NK-92 (cell line): ENCODE measurements around the gene AXIN2.

Source experiments
- DNase-seq: peaks from one replicate; lab custom pipeline; 2025; ENCODE audit not compliant: unreplicated experiment; lab: John Stamatoyannopoulos, UW

The AXIN2 gene

DNA sequence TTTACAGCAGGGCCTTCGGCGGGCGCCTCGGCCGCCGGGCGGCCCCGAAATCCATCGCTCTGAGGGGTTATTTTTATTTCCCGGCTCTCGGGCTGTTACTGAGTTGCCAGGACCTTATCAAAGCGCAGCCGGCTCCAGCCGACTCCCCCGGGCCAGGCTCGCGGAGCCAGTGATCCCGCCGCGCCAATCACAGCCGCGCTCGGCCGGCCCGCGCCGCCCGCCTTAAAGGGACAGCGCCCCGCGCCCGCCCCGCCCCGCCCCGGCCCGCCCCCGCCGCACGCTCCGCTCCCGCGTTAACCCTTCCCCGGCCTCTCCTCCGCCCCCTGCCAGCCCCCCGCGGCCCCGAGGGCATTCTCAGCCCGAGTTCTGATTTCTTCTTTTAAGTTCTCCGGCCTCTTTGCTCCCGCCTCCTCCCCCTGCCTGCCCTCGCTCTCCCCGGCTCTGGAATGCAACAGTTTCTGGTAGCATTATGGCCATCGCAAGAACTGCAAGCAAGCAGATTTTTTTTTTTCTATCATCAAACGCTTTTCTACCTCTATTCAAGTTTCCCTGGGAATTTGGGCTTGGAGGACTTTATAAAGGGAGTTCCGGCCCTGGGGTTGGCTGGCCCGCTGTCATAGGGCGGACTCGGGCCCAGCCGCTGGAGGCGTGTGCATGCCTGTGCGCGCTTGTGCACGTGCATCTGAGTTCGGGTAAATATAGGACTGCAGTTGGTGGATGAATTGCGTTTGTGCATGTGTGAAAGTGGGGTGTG, at the start of gene AXIN2:
TSS of gene AXIN2 (minus strand) at position 197 of the 754 bp plus-strand sequence. CDS start 3,028 bp downstream, outside the sequence.
- DNase-seq: no peak

GRCh38 chr17:65609749-65610148, 48.3 kb upstream of the AXIN2 start:
- DNase-seq: no peak

DNA sequence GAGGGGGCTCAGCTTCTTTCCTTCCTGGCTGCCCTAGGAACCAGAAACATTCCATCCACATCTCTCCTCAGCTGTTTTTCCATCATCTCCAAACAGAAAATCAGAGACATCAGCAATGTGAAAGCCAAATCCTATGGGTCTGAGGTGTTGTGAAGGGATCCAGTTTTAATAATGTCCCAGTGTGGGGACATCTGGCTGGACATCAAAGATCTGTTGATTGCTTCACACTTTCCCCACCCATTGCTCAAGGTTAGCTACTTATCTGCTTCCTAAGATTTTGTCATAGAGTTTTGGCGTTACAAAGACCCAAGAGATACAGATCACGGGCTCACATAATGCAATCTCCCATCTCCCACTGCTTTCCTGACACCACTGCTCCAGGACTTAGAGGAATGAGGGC, 47.8 kb upstream of the AXIN2 start:
- DNase-seq: no peak

GRCh38 chr17:65604070-65604469, 42.6 kb upstream of the AXIN2 start:
- DNase-seq: no peak

GRCh38 chr17:65601881-65602280, 40.4 kb upstream of the AXIN2 start:
- DNase-seq: no peak

DNA sequence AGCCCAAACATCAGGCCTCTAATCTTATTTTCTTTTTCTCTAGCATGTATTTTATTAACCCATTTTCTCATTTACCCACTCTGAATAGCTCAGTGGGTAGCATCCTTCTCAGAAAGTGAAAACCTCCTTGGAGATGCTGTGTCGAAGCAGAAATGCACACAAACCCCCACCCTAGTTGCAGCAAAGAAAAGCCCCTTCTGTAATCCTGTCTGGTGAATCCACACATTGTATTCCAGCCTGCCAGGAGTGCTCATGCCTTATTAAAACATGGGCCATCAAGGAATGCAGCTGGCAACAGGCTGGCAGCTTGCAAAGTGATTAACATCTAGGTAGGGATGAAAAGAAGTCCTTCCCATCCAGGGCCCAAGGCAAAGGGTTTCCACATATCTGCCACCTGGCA, 39.7 kb upstream of the AXIN2 start:
- no peak for DNase-seq

DNA sequence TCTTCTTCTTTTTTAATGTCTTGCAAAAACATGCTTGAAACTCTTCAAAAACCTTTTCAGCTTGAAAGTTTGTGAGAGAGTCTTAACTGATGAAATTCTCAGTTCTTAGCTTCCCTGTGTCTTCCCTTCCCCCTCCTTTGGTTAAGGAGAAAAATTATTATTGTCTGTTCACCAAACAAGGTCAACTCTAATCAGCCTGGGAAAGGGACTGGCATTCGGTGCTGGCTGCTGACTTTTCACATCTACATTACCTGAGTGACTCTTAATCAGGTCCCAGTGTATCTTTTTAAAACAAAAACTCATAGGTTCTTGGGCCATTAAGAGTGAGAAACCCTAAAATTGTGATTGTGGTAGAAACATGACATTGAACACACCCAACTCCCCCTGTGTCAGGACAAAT, 39.1 kb upstream of the AXIN2 start:
- DNase-seq: no peak

GRCh38 chr17:65599650-65600049, 38.2 kb upstream of the AXIN2 start:
- no peak for DNase-seq

- DNase-seq: no peak
Measured at GRCh38 chr17:65598746-65599145, 37.3 kb upstream of the AXIN2 start.

DNA sequence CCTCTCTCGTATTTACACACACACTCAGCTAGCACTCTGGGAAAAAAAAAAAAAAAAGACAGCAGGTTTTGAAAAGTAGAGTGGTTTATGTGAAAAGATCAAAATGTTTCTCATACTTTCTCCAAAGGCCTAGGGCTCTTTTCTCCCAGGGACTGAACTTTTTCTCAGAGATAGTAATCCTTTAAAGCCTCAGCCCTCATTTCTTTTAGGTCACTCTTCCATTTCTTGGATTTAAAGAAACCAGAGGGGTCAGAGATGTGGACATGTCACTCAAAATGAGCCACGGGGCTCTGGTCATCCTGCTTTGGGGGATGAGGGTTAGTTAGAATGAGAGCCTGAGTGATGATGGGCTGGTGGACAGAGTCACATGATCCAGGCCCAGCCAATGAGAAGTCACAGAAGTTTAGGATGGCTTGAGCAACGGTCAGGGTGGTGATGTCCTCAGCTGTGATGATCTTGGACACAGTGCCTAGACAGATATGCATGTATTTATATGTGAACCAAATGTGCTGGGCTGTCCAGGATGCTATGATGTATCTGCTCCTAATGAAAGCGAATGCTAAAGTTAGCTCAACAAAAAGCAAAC, 33.7 kb upstream of the AXIN2 start:
- DNase-seq: no peak

DNA sequence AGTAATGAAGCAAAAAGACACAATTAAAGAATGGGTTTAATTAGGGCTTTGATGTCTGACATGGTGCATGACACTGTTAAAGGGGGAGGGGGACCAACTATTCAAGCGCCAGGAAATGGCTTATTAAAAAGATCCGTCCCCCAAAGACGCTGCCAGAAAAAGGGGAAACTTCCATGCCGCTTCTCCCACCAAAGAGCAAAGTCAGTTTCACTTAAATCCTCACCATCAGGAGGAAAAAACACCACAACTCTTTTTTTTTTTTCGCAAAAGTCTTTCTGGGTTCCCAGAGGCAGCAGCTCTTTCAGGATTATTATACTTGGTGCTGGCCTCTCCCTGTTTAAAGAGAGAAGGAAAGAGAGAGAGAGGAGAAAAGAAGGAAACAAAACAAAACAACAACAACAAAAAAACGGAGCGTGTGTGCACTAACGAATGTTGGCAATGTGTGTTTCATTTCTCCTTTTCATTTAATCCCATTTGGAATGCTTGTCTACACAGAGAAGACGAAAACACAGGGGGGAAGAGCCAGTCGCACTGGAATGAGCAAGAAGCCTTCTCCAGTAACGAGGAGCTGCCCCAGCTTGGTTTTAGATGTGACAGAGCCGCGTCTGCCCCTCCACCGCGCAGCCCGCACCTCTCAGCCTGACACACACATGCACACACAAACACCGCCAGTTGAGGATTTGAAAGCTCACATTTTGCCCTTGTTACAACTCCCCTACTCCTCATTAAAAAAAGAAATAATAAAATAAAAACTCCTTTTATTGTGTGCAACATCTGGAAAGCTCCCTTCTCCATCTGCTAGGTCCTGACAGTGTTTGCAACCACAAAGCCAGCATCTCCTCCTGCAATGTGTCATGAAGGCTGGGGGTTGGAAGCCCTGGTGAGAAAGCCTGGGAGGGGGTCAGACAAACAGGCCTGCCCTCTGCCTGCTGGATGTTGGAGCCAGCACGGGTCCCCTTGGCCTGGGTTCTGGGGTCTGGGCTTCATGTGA, 32.7 kb upstream of the AXIN2 start:
- no peak for DNase-seq

- DNase-seq: no peak
Measured at GRCh38 chr17:65593092-65593854, 31.8 kb upstream of the AXIN2 start.

DNA sequence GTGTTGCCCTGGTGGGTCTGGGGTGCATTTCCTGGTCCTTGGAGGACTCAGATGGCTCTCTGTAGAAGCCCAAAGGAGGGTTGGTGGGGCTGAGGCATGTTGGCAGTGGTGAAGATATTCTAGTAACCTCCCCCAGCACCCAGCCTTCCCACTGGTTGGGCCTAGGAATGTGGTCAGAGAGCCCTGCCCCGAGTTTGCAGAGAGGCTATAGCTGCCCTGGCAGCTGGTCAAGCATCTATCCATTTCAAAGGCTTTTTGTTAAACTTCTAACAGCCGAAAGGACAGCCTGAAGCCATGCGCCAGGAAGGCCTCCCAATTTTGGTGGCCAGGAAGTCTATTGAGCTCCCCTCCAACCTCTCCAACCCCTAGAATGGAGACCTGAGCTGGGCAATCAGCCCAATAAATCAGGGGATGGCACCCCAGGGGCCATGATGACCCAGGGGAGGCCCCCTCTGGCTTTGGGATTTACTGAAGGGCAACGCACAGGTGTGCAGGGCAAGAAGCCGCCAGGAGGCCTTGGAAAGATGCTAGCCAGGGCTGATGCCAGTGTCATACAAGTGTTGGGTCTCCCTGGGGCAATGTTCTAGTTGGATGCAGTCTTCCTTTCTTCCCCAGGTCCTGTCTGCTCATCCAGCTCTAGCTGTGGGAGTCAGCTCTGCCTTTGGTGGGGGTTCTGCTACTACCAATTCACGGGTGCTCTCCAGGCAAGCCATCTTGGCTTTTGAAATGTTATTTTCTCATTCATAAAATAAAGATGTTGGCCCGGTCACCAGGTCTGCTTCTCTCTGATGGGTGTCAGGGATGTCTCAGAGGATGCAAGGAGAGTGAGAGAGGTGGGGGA, 30.9 kb upstream of the AXIN2 start:
- DNase-seq: no peak

DNA sequence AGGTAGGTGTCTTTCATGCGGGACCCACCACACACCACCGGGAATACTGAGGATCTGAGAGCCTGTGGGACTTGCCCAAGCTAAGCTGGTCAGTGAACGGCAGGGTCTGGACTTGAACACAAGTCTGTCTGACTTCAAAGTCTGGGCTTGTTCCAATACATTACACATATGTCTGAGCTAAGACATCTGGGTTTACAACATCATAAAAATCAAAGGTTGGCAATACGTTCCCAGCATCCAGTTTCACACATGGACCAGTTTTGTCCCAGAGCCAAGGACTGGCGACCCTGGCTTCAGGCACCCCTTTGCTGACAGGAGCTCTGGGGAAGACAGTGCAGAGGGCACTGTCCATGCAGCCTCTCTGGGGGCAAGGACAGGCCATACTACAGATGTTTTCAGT, 27.9 kb upstream of the AXIN2 start:
- DNase-seq: no peak

DNA sequence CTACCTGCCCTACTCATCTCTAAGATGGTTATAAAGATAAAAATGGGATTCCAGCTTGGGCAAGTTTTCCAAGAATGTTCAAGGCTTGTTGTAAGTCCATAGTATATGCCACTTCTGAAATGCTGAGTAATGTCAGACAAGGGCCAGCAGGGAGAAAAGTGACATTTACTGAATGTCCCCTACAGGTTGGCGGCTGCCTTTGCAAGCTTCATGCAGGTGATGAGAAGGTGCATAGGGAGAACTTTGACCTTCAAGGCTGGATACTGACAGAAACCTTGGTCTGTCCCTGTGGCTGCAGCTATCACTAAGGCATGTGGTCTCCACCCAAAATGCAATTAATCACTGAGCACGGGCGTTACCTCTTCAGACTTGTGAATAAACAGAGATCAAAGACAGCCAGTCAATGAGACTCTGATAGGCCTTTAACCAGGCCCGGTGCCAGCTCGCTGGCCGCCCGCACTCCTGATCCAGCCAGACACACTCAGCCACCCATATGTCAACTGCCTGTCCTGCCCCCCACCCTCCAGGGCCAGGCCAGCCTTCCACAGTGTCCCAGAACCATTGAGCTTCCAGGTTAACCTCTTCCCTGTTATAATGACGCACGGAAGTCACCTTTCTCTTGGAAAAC, 26.8 kb upstream of the AXIN2 start:
- no peak for DNase-seq

GRCh38 chr17:65587534-65588180, 26.2 kb upstream of the AXIN2 start:
- no peak for DNase-seq

DNA sequence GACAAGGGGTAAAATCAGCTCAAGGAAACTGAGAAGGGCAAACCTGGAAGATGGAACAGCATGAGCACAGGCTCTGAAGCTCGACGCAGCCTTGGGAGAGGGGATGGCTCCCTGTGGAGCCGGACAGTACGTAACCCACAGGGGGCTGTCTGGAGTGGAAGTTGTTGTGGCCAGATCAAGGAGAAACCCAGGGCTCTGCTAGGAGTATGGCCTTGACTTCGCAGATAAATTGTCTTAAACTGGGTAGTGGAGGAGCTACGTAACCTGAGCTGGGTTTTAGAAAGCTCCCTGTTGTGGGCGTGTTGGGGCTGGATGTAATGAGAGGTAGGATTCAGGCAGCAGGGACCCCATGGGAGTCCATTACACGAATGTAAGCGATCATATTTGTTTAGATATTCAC, 25.5 kb upstream of the AXIN2 start:
- no peak for DNase-seq

- no peak for DNase-seq
Measured at GRCh38 chr17:65584604-65585521, 23.4 kb upstream of the AXIN2 start.
